H1 (cell line): Measurements from ENCODE around the gene TXNDC11. TPM values are rescaled to one million over a fixed set of nuclear protein-coding genes. Genes with fewer than 3 reads are reported as not detected.

ENCODE experiments used
- CTCF ChIA-PET: fragments of 300-600 bp; sonication (Branson Sonifier 250); formaldehyde crosslinking; loops from one replicate; lab custom pipeline; 2021; ENCODE audit not compliant: partially characterized antibody; lab: Charles Lee
- POLR2A ChIA-PET: fragments of 300-600 bp; sonication (Branson Sonifier 250); formaldehyde crosslinking; loops from one replicate; lab custom pipeline; 2021; ENCODE audit warnings: inconsistent platforms; ENCODE audit not compliant: partially characterized antibody; lab: Charles Lee
- DNase-seq, 2 experiments: peaks; one replicate each; pipeline versions ENCODE4 v3.0.0 to v3.0.0-alpha.2; 2010 to 2022; ENCODE audit warnings: low spot score in 2 of 2, low read depth in 1 of 2, mixed read lengths in 1 of 2
- FAIRE-seq: peaks from 2 replicates; lab custom pipeline; 2011; peaks lifted over from hg19 to GRCh38; lab: Jason Lieb, UNC
- H2AFZ ChIP-seq: 2 replicates; pipeline ENCODE4 v1.8.1; 2012; ENCODE audit warnings: low read length, inconsistent platforms
- H2AK5ac ChIP-seq: 2 replicates; pipeline ENCODE4 v1.6.1; 2013; ENCODE audit warnings: low read depth, low read length
- H2BK120ac ChIP-seq: replicated peaks from 2 replicates; pipeline ENCODE3; 2013; ENCODE audit warnings: low read depth, low read length, inconsistent platforms
- H2BK12ac ChIP-seq: 2 replicates; pipeline ENCODE4 v1.6.1; 2013; ENCODE audit warnings: low read depth, low read length
- H2BK15ac ChIP-seq: 2 replicates; pipeline ENCODE4 v1.6.1; 2013; ENCODE audit warnings: low read length
- H2BK20ac ChIP-seq: 2 replicates; pipeline ENCODE4 v1.6.1; 2013; ENCODE audit warnings: low read length
- H2BK5ac ChIP-seq: 2 replicates; pipeline ENCODE4 v1.6.1; 2013; ENCODE audit warnings: low read depth, low read length
- H3K14ac ChIP-seq: 2 replicates; pipeline ENCODE4 v1.6.1; 2013; ENCODE audit warnings: inconsistent platforms; ENCODE audit not compliant: insufficient read length
- H3K18ac ChIP-seq: 2 replicates; pipeline ENCODE4 v1.6.1; 2013; ENCODE audit warnings: low read length; ENCODE audit errors: extremely low read depth
- H3K23ac ChIP-seq: 2 replicates; pipeline ENCODE4 v1.6.1; 2013; ENCODE audit warnings: inconsistent platforms; ENCODE audit not compliant: insufficient read length
- H3K23me2 ChIP-seq: 2 replicates; pipeline ENCODE4 v1.6.1; 2013; ENCODE audit warnings: low read depth, low read length
- H3K27ac ChIP-seq: 2 replicates; pipeline ENCODE4 v1.6.1; 2011; ENCODE audit warnings: low read depth, low read length, inconsistent platforms
- H3K27me3 ChIP-seq, 4 experiments: replicated peaks in 1 of 4; 1 replicate in 1 of 4; 2 replicates in 3 of 4; pipeline versions ENCODE4 v1.6.1 to v1.8.1; 2011 to 2013; ENCODE audit warnings: low read length in 3 of 4, mild to moderate bottlenecking in 3 of 4, inconsistent platforms in 2 of 4, mixed read lengths in 2 of 4, moderate library complexity in 1 of 4; ENCODE audit not compliant: control insufficient read depth in 3 of 4, insufficient read depth in 3 of 4; ENCODE audit errors: extremely low read depth in 1 of 4
- H3K36me3 ChIP-seq, 4 experiments: 2 replicates each; pipeline versions ENCODE4 v1.6.1 to v1.8.1; 2011 to 2013; ENCODE audit warnings: mild to moderate bottlenecking in 4 of 4, low read length in 3 of 4, moderate library complexity in 2 of 4, control low read depth in 1 of 4, inconsistent platforms in 1 of 4; ENCODE audit not compliant: insufficient read depth in 4 of 4, control insufficient read depth in 2 of 4
- H3K4ac ChIP-seq: replicated peaks from 2 replicates; pipeline ENCODE3; 2013; ENCODE audit warnings: low read length, low read depth, mixed read lengths, inconsistent platforms; ENCODE audit not compliant: insufficient read length
- H3K4me1 ChIP-seq, 4 experiments: replicated peaks in 1 of 4; 1 replicate in 1 of 4; 2 replicates in 3 of 4; pipeline versions ENCODE4 v1.6.1 to v1.8.1; 2011 to 2013; ENCODE audit warnings: low read length in 3 of 4, inconsistent platforms in 2 of 4, mixed read lengths in 1 of 4; ENCODE audit not compliant: insufficient read depth in 4 of 4, control insufficient read depth in 3 of 4
- H3K4me2 ChIP-seq, 2 experiments: 2 replicates each; pipeline versions ENCODE4 v1.6.1 to v1.8.1; 2011 to 2013; ENCODE audit warnings: low read depth in 2 of 2, low read length in 2 of 2, control low read depth in 1 of 2, inconsistent platforms in 1 of 2, mild to moderate bottlenecking in 1 of 2; ENCODE audit not compliant: insufficient read depth in 1 of 2
- H3K4me3 ChIP-seq, 4 experiments: fragments of 200-600, 300-600 bp in 1 of 4; sonication (generic), shearing (Covaris generic), sonication (Bioruptor Twin) in 1 of 4; 2 replicates each; pipeline versions ENCODE4 v1.5.1 to v1.8.1; 2011 to 2016; ENCODE audit warnings: low read length in 4 of 4, low read depth in 3 of 4, control low read depth in 2 of 4, inconsistent platforms in 2 of 4, mild to moderate bottlenecking in 2 of 4, mixed read lengths in 1 of 4, moderate library complexity in 1 of 4; ENCODE audit not compliant: insufficient read depth in 2 of 4; ENCODE audit errors: extremely low read depth in 1 of 4
- H3K56ac ChIP-seq: replicated peaks from 2 replicates; pipeline ENCODE3; 2013; ENCODE audit warnings: low read depth, mild to moderate bottlenecking, mixed read lengths, low read length, inconsistent platforms; ENCODE audit not compliant: insufficient read length
- H3K79me1 ChIP-seq: 2 replicates; pipeline ENCODE4 v1.6.1; 2013; ENCODE audit warnings: low read depth, low read length, control low read depth
- H3K79me2 ChIP-seq, 2 experiments: 2 replicates each; pipeline versions ENCODE4 v1.6.1 to v1.8.1; 2012 to 2013; ENCODE audit warnings: low read length in 2 of 2, mild to moderate bottlenecking in 2 of 2, inconsistent platforms in 1 of 2; ENCODE audit not compliant: insufficient read depth in 2 of 2, control insufficient read depth in 1 of 2
- H3K9ac ChIP-seq, 4 experiments: replicated peaks in 1 of 4; 1 replicate in 1 of 4; 2 replicates in 3 of 4; pipeline versions ENCODE4 v1.6.1 to v1.8.1; 2011 to 2013; ENCODE audit warnings: low read depth in 3 of 4, low read length in 3 of 4, control low read depth in 2 of 4, mild to moderate bottlenecking in 2 of 4, moderate library complexity in 2 of 4, inconsistent platforms in 1 of 4; ENCODE audit errors: extremely low read depth in 1 of 4
- H3K9me3 ChIP-seq, 2 experiments: 2 replicates each; pipeline versions ENCODE4 v1.6.1 to v1.8.1; 2012 to 2013; ENCODE audit warnings: mild to moderate bottlenecking in 2 of 2, moderate library complexity in 2 of 2, control low read depth in 1 of 2, inconsistent platforms in 1 of 2, low read depth in 1 of 2, low read length in 1 of 2, mixed read lengths in 1 of 2; ENCODE audit not compliant: insufficient read depth in 2 of 2
- H4K20me1 ChIP-seq, 2 experiments: replicated peaks in 1 of 2; 2 replicates each; pipeline versions ENCODE3 to v1.8.1; 2011 to 2013; ENCODE audit warnings: inconsistent platforms in 2 of 2, low read length in 2 of 2, mild to moderate bottlenecking in 1 of 2; ENCODE audit not compliant: insufficient read depth in 2 of 2, control insufficient read depth in 1 of 2
- H4K5ac ChIP-seq: 2 replicates; pipeline ENCODE4 v1.6.1; 2013; ENCODE audit warnings: low read length, low read depth, mixed read lengths, inconsistent platforms; ENCODE audit not compliant: insufficient read length
- H4K8ac ChIP-seq: 2 replicates; pipeline ENCODE4 v1.8.0; 2013; ENCODE audit warnings: mild to moderate bottlenecking, moderate library complexity, low read length, inconsistent platforms; ENCODE audit not compliant: insufficient read depth; ENCODE audit errors: extremely low read depth
- H4K91ac ChIP-seq: replicated peaks from 2 replicates; pipeline ENCODE3; 2013; ENCODE audit warnings: low read length, mixed read lengths, inconsistent platforms; ENCODE audit not compliant: insufficient read length
- BCL11A ChIP-seq, 2 experiments: IDR thresholded peaks; one replicate each; pipeline ENCODE4 v1.6.1; 2011; ENCODE audit warnings: low read depth in 2 of 2, low read length in 2 of 2, mild to moderate bottlenecking in 2 of 2
- BRCA1 ChIP-seq: IDR thresholded peaks from 2 replicates; pipeline ENCODE4 v1.6.1; 2012; ENCODE audit warnings: low read depth, low read length, improper control_type of control experiment
- CHD2 ChIP-seq: IDR thresholded peaks from 2 replicates; pipeline ENCODE4 v1.6.1; 2012; ENCODE audit warnings: low read length, improper control_type of control experiment
- EP300 ChIP-seq, 2 experiments: IDR thresholded peaks; 1 replicate in 1 of 2; 2 replicates in 1 of 2; pipeline ENCODE4 v1.6.1; 2011 to 2012; ENCODE audit warnings: low read depth in 2 of 2, low read length in 2 of 2, mild to moderate bottlenecking in 2 of 2, borderline replicate concordance in 1 of 2, inconsistent platforms in 1 of 2, moderate library complexity in 1 of 2
- HDAC2 ChIP-seq, 2 experiments: fragments of 300-600 bp in 1 of 2; sonication (generic) in 1 of 2; IDR thresholded peaks; 2 replicates each; pipeline ENCODE4 v1.6.1; 2011 to 2012; ENCODE audit warnings: low read depth in 2 of 2, low read length in 2 of 2, mild to moderate bottlenecking in 2 of 2, moderate library complexity in 2 of 2, borderline replicate concordance in 1 of 2, inconsistent platforms in 1 of 2
- RAD21 ChIP-seq, 2 experiments: IDR thresholded peaks in 1 of 2; conservative IDR thresholded peaks in 1 of 2; 2 replicates each; pipeline ENCODE4 v1.6.1; 2011; ENCODE audit warnings: low read depth in 2 of 2, low read length in 2 of 2, improper control_type of control experiment in 1 of 2, inconsistent platforms in 1 of 2, mild to moderate bottlenecking in 1 of 2, moderate library complexity in 1 of 2
- RFX5 ChIP-seq: IDR thresholded peaks from 2 replicates; pipeline ENCODE4 v1.6.1; 2011; ENCODE audit warnings: low read depth, low read length, improper control_type of control experiment, borderline replicate concordance
- SAP30 ChIP-seq: fragments of 300-600 bp; sonication (generic); IDR thresholded peaks from 2 replicates; pipeline ENCODE4 v1.7.1; 2012; ENCODE audit warnings: low read length, moderate library complexity, mild to moderate bottlenecking, inconsistent platforms; ENCODE audit not compliant: insufficient read depth, insufficient replicate concordance
- SIX5 ChIP-seq: IDR thresholded peaks from 2 replicates; pipeline ENCODE4 v1.6.1; 2011; ENCODE audit warnings: mild to moderate bottlenecking, low read depth, low read length
- TBP ChIP-seq: IDR thresholded peaks from 2 replicates; pipeline ENCODE4 v1.6.1; 2011; ENCODE audit warnings: low read depth, low read length, improper control_type of control experiment
- YY1 ChIP-seq: IDR thresholded peaks from 2 replicates; pipeline ENCODE4 v1.6.1; 2011; ENCODE audit warnings: low read depth, mild to moderate bottlenecking, low read length
- WGBS, 2 experiments: shearing (Covaris generic) in 1 of 2; methylation state at CpG; one replicate each; pipeline versions ENCODE4 v1.1.6 to v1.1.7; 2013 to 2015; ENCODE audit warnings: low lambda C conversion rate in 2 of 2, mixed read lengths in 2 of 2, inconsistent platforms in 1 of 2, low coverage in 1 of 2, missing lambda C conversion rate in 1 of 2; ENCODE audit not compliant: insufficient replicate concordance in 2 of 2, insufficient coverage in 1 of 2, insufficient read length in 1 of 2; ENCODE audit errors: extremely low coverage in 1 of 2, missing lambda C conversion rate in 1 of 2; 5-methylcytosine and 5-hydroxymethylcytosine counted together
- polyA plus RNA-seq, 7 experiments: library from polyadenylated mRNA; depleted of rRNA in 3 of 7; stranded (reverse) in 5 of 7; unstranded in 2 of 7; fragments of >200 nt in 5 of 7; fragments of 200-250 nt in 2 of 7; gene quantifications; 1 replicate in 5 of 7; 2 replicates in 1 of 7; 4 replicates in 1 of 7; pipeline versions ENCODE4 v1.2.1 to v1.2.3, GENCODE V29; 2011 to 2013; ENCODE audit warnings: missing spikeins in 2 of 7, mixed read lengths in 2 of 7
- total RNA-seq: library from RNA; stranded (reverse); fragmentation: NEBNext Ultra II Directional; extraction: Animal tissue kit (Norgen Biotek cat#: 25700); gene quantifications from 2 replicates; pipeline ENCODE4 v1.2.1, GENCODE V29; 2021

TXNDC11 gene
- total and polyA plus RNA-seq, 2 of the 8 experiments (the other 6 are each of a cell fraction or from before 2014, with no cell fraction given) = 13.5 to 13.8 TPM

DNA sequence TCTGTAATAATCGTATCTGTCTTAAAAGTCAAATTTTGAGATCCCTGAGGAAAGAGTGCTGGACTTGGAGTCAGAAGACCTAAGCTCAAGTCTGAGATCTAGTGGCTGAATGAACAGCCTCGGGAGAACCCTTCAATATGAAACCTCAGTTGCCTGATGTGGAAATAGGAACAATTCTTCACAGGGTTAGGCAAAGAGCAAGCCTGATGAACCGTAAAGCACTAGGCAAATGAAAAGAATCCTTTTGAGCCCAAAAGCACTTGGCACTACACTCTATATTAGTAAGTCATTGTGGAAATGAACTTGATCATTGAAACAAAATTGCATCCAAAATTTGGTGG, 20.2 kb downstream of the TXNDC11 start:
- H4K5ac ChIP-seq = no peak overlapping the region
- no peaks in the 10 kb centered on the region for H3K4me1 ChIP-seq
- no peak overlapping the region for H3K4me2 ChIP-seq
- POLR2A ChIA-PET = interaction anchor here (1.7 kb wide), 1 partner anchor 12 kb away, joined by 3 read pairs; no protein-coding TSS in a partner anchor
- no peak overlapping the region for H2BK12ac ChIP-seq
- no peak overlapping the region for H2BK15ac ChIP-seq
- H3K14ac ChIP-seq = no peak overlapping the region
- no peak overlapping the region for H2BK5ac ChIP-seq
- no peak overlapping the region for H4K91ac ChIP-seq
- H3K18ac ChIP-seq = no peak overlapping the region
- H3K9me3 ChIP-seq = no peaks in the 10 kb centered on the region
- no peaks in the 10 kb centered on the region for H3K79me2 ChIP-seq
- H3K4ac ChIP-seq = no peak overlapping the region
- DNase-seq = no peak
- H3K23me2 ChIP-seq = no peaks in the 10 kb centered on the region
- no peak overlapping the region for H3K4me3 ChIP-seq
- H4K8ac ChIP-seq = no peak overlapping the region
- no peaks in the 10 kb centered on the region for H3K79me1 ChIP-seq
- H2BK20ac ChIP-seq = no peak overlapping the region
- no peak overlapping the region for H3K9ac ChIP-seq
- no peak overlapping the region for H3K56ac ChIP-seq
- TF ChIP-seq RFX5 (no peak), EP300 (IDR thresholded peaks at IDR 0.05; ENCODE audit: borderline replicate concordance in 1 of 2, low read depth in 2 of 2, low read length in 2 of 2) (no peak), TBP (no peak), BCL11A (IDR thresholded peaks at IDR 0.05; ENCODE audit: low read depth in 2 of 2, low read length in 2 of 2) (no peak), SIX5 (no peak), CHD2 (no peak), HDAC2 (IDR thresholded peaks at IDR 0.05; ENCODE audit: borderline replicate concordance in 1 of 2, low read depth in 2 of 2, low read length in 2 of 2) (no peak), YY1 (no peak), SAP30 (no peak), BRCA1 (no peak), RAD21 (IDR thresholded peaks at IDR 0.05 in 1 of 2, conservative IDR thresholded peaks at IDR 0.05 in 1 of 2; ENCODE audit: low read depth in 2 of 2, low read length in 2 of 2) (no peak)
- H4K20me1 ChIP-seq = peaks cover 0 to 2% of the 10 kb centered on the region in 2 experiments
- no peak overlapping the region for H2AFZ ChIP-seq
- H2AK5ac ChIP-seq = no peak overlapping the region
- H3K36me3 ChIP-seq = peaks cover 0 to 20% (median 8%) of the 10 kb centered on the region in 4 experiments; a peak in 4 of 8 replicates
- no peak overlapping the region for H3K27ac ChIP-seq
- no peaks in the 10 kb centered on the region for H3K27me3 ChIP-seq
- CTCF ChIA-PET = interaction anchor here (0.6 to 0.7 kb wide), 2 partner anchors 190 to 249 kb away, joined by 3 read pairs; no protein-coding TSS in a partner anchor
- H2BK120ac ChIP-seq = no peak overlapping the region
- 80% methylated on average over 3 of the region's 3 CpGs; no CpG with 5 or more reads in 1 of the 2 experiments for WGBS, 2 experiments
- FAIRE-seq = no peak
- no peak overlapping the region for H3K23ac ChIP-seq
